Upper lobe of left lung (tissue), 4 donors: Measurements from ENCODE around the gene PHF23.

Source experiments
- EP300 ChIP-seq, 4 donors: sonication (generic); formaldehyde crosslinking; IDR thresholded peaks; one replicate each; pipeline ENCODE4 v1.5.1; 2017; ENCODE audit warnings: antibody characterized with exemption in 4 of 4, control low read depth in 2 of 4
- TF ChIP-seq, protein P1 (sequence below), 6 experiments: fragments of 450-650 bp in 4 of 6; fragments of 200-600 bp in 2 of 6; sonication (generic) in 2 of 6; IDR thresholded peaks; one replicate each; pipeline ENCODE4 v1.5.1; 2016 to 2019; ENCODE audit warnings: antibody characterized with exemption in 6 of 6

- TF ChIP-seq, protein P1, sequence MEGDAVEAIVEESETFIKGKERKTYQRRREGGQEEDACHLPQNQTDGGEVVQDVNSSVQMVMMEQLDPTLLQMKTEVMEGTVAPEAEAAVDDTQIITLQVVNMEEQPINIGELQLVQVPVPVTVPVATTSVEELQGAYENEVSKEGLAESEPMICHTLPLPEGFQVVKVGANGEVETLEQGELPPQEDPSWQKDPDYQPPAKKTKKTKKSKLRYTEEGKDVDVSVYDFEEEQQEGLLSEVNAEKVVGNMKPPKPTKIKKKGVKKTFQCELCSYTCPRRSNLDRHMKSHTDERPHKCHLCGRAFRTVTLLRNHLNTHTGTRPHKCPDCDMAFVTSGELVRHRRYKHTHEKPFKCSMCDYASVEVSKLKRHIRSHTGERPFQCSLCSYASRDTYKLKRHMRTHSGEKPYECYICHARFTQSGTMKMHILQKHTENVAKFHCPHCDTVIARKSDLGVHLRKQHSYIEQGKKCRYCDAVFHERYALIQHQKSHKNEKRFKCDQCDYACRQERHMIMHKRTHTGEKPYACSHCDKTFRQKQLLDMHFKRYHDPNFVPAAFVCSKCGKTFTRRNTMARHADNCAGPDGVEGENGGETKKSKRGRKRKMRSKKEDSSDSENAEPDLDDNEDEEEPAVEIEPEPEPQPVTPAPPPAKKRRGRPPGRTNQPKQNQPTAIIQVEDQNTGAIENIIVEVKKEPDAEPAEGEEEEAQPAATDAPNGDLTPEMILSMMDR (IDR thresholded peaks at IDR 0.05), result no peak
- TF ChIP-seq EP300 (IDR thresholded peaks at IDR 0.05), result no peak
Measured at GRCh38 chr17:7215652-7216180, 23.5 kb downstream of the PHF23 start.
